Posterior cingulate gyrus (tissue), 11 donors: ENCODE measurements around the gene LPCAT1.
"Not testable (repeated sequence)": the region's sequence is repeated elsewhere in the genome, so short reads cannot be mapped to it uniquely, and the experiment has no call there.

Experiments used
- DNase-seq, 10 donors: peaks; one replicate each; pipeline versions ENCODE4 v3.0.0 to v3.0.0-alpha.2; 2020 to 2021; ENCODE audit warnings: mixed read lengths in 3 of 10
- intact Hi-C: fragments of 100-400 bp; cut with DNase I; formaldehyde crosslinking; loops from one replicate; pipeline ENCODE4 v1.15.1; 2023

The LPCAT1 gene

DNA sequence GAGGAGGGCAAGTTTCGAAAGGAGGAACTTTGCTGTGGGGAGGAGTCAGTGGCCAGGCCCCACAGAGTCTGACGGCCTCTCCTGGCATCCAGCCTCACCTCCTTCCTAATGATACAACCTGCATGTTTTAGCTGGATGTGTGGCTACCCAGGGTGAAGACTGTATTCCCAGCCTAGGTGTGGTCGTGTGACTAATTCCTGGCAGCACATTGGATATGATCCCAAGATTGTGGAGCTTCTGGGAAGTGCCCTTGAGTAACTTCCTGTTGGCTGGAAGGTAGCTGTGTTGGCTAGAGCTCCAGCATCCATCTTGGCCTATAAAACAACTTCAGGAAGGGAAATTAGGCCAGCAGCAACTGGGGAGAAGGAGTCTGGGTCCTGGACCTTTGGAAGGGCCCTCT lies 19.0 kb upstream of the LPCAT1 start:
- no peak for DNase-seq
- intact Hi-C loops = no loop called here

DNA sequence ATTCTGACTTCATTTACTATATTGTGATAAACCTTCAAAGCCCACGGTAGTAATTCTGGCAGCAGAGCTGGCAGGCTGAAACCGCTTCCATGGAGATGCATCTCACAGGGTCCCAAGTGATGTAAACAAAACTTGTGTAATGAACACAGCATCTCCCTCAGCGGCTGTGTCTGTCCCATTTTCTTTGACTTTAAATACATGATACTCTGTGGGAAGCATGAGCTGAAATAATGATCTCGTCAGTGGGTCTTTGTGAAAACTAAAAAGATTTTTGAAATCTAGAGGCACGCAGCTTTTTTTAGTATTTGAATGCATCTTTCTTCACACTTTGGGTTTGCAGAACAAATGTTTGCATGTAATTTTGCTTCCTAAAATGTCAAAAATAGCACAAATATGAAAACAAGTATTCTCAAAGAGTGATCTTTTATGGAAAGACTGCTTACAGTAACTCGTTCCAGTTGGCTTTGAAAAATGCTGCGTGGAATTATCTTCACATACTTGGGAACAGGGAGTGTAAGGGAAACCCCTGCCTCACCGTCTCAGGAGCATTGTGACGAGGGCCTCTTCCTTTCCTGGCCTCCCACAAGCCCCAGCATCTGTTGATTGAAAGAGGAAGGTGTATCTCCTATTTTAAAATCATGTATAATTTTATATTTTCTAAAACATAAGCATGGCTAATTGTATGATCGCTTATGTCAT lies 18.1 kb upstream of the LPCAT1 start:
- peak in 1 of 10 donors; percentile 52 for DNase-seq
- intact Hi-C loops = no loop called here

- DNase-seq = peak in 2 of 10 donors; percentile 58 to 73
- intact Hi-C loops = no loop called here
Observed at GRCh38 chr5:1540831-1541701, 17.3 kb upstream of the LPCAT1 start.

- intact Hi-C loops = no loop called here
- peak in 1 of 10 donors; percentile 44 for DNase-seq
Observed at GRCh38 chr5:1540166-1540565, 16.4 kb upstream of the LPCAT1 start.

DNA sequence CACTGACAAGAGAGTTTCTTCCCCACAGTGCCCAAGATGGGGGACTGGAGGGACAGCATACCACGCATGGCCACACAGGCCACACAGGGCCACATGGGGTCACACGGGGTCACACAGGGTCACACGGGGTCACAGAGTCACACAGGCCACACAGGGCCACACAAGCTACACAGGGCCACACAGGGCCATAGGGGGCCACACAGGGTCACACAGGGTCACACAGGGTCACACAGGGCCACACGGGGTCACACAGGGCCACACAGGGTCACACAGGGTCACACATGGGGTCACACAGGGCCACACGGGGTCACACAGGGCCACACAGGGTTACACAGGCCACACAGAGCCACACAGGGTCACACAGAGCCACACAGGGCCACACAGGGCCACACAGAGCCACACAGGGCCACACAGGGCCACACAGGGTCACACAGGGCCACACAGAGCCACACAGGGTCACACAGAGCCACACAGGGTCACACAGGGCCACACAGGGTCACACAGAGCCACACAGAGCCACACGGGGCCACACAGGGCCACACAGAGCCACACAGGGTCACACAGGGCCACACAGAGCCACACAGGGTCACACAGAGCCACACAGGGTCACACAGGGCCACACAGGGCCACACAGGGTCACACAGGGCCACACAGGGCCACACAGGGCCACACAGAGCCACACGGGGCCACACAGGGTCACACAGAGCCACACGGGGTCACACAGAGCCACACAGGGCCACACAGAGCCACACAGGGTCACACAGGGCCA lies 15.8 kb upstream of the LPCAT1 start:
- peak in 2 of 10 donors; percentile 48 to 66 for DNase-seq

DNA sequence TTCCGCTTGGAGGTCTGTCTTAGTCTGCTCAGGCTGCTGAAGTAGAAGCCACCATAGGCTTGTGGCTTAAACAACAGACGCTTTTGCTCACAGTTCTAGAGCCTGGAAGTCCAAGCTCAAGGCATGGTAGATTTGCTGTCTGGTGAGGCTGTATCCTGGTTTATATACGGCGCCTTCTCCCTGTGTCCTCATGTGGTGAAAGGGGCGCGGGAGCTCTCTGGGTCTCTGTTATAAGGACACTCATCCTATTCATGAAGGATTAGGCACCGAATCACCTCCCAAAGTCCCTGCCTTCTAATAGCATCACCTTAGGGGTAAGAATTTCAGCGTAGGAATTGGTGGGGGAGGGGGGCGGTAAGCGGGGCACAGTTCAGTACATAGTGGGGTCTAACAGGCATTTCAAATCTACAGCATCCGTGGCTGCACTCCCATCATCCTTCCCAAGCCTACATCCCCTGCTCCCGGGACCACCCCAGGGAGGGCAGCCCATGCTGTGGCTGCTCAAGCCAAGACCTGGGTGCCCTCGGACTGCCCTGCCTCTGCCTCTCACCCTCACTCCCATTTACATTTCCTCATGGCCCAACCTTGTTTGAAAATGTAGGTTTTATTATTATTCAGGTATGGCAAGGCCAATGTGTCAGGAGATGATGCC lies 15.1 kb upstream of the LPCAT1 start:
- no peak for DNase-seq
- intact Hi-C loops = no loop called here

More for the DNA sequence above, 15.8 kb upstream of the LPCAT1 start:
- intact Hi-C loops = not testable (repeated sequence)

- intact Hi-C loops = no loop called here
- DNase-seq = peak in 1 of 10 donors; percentile 4
Observed at GRCh38 chr5:1538276-1538675, 14.5 kb upstream of the LPCAT1 start.

DNA sequence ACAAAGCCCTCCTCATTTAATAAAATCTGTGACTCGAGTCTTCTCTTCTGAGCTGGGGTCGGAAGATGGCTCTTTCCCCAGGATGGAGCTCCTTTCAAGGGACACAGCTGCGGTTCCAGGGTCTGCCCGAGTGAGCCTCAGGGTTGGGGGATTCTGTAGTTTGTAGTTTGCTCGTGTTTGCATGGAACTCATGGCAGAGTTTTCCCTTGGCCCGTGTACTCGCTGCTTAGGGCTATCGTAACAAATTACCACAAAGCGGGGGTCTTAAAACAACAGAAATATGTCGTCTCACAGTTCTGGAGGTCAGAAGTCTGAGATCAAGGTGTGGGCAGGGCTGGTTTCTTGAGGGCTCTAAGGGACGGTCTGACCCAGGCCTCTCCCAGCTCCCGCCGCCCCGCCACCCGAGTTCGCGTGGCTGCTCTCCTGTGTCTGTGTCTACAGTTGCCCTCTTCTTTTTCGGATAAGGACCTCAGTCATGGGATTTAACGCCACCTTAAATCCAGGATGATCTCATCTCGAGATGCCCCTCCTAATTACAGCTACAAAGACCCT lies 13.9 kb upstream of the LPCAT1 start:
- intact Hi-C loops = no loop called here
- peak in 1 of 10 donors; percentile 73 for DNase-seq

GRCh38 chr5:1536871-1537602 lies 13.3 kb upstream of the LPCAT1 start:
- intact Hi-C loops = no loop called here
- peak in 1 of 10 donors; percentile 39 for DNase-seq

GRCh38 chr5:1536322-1536845 lies 12.6 kb upstream of the LPCAT1 start:
- intact Hi-C loops = no loop called here
- peak in 1 of 10 donors; percentile 5 for DNase-seq

DNA sequence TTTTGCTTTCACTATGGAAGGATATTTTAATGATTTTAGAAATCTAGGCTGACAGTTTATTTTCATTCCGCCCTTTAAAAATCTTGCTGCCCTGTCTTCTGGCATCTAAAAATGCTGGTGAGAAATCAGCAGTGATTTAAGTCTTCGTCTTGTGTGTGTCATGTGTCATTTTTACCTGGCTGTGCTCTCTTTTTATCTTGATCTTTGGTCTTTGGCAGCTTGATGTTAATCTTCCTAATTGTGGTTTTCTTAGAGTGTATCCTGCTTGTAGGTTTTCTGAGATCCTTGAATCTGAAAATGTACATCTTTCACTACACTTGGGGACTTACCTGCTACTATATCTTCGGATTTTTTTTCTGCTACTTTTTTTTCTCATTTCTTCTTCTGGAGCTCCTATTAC lies 11.9 kb upstream of the LPCAT1 start:
- intact Hi-C loops = no loop called here
- no peak for DNase-seq

GRCh38 chr5:1532384-1532783 lies 8.6 kb upstream of the LPCAT1 start:
- intact Hi-C loops = no loop called here
- no peak for DNase-seq

DNA sequence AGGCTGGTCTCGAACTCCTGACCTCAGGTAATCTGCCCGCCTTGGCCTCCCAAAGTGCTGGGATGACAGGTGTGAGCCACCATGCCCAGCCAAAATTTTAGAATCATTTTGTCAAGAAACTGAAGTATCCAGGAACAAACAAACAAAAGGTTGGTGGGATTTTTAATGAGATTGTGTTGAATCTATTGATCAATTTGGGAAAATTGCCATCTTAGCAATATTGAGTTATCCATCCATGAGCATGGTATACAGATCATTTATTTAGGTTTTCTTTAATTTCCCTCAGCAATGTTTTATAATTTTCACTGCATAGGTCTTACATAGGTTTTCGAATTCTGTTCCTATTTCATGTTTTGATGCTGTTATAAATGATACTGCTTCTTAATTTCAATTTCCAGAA lies 5.7 kb upstream of the LPCAT1 start:
- no peak for DNase-seq
- intact Hi-C loops = loop anchor here (10.0 kb wide), 1 partner anchor 115 kb away; no protein-coding TSS in a partner anchor

DNA sequence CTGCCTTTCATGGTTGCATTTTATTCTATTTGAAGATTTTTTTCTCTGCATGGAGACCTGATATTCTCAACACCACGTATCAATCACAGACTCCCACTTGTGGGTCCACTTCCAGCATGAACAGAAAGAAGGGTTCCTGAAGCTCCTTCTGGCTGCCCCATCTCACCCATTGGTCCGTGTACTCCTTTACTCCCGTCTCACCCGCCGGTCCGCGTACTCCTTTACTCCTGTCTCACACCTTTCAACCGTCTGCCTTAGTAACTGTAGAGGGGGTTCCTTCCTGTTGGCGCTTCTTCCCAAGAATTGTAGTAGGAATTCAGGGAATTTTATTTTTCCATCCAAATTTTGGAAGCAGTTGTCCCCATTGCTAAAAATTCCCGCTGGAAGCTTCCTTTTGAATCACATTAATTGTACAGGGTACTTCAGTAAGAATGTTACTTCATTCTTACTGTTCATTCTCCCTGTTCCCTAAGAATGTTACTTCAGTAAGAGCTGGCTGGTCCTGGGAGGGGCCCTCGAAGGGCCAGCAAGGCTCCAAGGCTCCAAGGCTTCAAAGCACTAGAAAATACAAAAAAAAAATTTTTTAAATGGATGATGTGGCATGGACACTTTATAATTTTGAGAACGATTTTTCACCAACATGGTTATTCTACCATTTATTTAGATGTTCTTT lies 3.9 kb upstream of the LPCAT1 start:
- intact Hi-C loops = loop anchor here (10.0 kb wide), 1 partner anchor 117 kb away; no protein-coding TSS in a partner anchor
- DNase-seq = peak in 1 of 10 donors; percentile 57

DNA sequence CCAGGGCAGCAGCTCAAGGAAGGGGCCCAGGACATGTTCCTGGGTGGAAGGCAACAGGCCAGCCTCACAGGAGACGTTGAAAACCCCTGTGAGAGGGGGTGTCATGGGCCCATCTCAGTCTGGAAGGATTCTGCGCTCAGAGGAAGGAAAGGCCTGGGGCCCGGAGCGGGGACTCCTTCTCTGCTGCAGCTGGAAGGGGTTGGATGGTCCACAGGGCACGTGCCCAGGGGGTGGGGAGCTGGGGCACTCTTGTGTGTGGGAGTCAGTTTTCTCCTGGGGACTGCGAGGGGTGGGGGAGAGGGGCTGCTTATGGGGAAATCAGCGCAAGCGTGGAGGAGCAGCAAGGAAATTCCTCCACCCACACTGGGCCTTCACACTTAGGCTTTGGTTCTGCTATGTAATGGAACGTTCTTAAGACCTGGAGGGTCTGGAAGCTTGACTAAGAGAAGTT lies 2.9 kb upstream of the LPCAT1 start:
- intact Hi-C loops = loop anchor here (10.0 kb wide), 1 partner anchor 118 kb away; no protein-coding TSS in a partner anchor
- peak in 6 of 10 donors; percentile 3 to 63 (median 6) for DNase-seq

DNA sequence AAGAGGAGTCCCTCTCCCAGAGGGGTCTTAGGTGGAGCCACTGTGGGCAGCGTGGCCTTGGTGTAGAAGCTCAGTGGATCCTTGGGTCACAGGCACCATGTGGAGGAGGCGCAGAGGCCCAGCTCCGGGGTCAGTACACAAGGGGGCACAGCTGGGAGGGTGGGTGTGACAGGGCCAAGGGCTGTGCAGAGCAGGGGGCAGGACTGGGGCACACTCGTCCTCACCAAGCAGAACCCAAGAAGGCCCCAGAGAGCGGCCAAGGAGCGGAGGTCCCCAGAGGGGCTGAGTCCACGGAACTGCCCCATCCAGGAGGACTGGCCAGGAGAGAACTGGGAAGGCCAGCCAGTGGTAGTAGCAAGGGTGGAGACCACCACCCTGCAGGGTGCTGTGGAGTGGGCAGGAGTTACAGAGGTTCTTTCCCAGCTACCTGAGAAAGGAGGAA lies 2.5 kb upstream of the LPCAT1 start:
- intact Hi-C loops = loop anchor here (10.0 kb wide), 1 partner anchor 119 kb away; no protein-coding TSS in a partner anchor

DNA sequence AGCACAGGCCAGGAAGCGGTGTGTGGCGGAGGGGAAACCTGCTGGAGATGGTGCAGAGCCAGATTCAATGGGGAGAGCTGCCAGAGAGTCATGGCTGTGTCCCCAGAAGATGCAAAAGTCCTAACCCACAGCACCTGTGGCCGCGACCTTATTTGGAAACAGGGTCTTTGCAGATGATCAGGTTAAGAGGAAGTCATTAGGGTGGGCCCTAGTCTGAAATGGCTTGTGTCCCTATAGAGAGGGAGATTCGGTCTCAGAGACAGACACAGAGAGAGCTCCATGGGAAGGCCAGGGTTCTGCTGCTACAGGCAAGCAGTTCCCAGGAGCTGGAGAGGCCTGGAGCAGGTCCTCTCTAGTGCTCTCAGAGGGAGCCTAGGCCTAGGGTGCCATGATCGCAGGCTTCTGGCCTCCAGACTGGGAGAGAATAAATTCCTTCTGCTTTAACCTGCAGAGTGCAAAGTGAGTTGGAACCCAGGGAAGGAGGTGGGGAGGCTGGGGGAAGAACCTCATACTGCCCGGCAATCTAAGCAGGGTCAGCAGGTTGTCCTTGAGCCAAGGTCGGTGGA lies 1.9 kb upstream of the LPCAT1 start:
- intact Hi-C loops = loop anchor here (10.0 kb wide), 1 partner anchor 119 kb away; no protein-coding TSS in a partner anchor
- DNase-seq = peak in 4 of 10 donors; percentile 3 to 43 (median 18)

More for the DNA sequence above, 2.5 kb upstream of the LPCAT1 start:
- DNase-seq = peak in 6 of 10 donors; percentile 3 to 82 (median 32)
